ENCODE measurements around the gene SMAD1.

SMAD1 gene

DNA sequence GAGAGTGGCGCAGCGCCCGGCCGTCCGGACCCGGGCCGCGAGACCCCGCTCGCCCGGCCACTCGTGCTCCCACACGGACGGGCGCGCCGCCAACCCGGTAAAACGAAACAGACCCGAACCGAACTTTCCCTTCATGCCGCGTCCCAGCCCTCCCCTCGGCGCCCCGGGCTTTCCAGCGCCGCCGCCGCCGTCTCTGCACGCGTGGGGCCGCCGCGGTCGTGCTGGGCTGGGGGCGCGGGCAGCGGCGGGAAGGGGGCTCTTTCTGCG lies 222 bp downstream of the SMAD1 start:
- H3K4me3 ChIP-seq (ENCODE audit: low read depth, low read length), result peak overlapping the region; percentile 74
- no peak for DNase-seq (ENCODE audit: low read depth)
- TF ChIP-seq, protein P1, sequence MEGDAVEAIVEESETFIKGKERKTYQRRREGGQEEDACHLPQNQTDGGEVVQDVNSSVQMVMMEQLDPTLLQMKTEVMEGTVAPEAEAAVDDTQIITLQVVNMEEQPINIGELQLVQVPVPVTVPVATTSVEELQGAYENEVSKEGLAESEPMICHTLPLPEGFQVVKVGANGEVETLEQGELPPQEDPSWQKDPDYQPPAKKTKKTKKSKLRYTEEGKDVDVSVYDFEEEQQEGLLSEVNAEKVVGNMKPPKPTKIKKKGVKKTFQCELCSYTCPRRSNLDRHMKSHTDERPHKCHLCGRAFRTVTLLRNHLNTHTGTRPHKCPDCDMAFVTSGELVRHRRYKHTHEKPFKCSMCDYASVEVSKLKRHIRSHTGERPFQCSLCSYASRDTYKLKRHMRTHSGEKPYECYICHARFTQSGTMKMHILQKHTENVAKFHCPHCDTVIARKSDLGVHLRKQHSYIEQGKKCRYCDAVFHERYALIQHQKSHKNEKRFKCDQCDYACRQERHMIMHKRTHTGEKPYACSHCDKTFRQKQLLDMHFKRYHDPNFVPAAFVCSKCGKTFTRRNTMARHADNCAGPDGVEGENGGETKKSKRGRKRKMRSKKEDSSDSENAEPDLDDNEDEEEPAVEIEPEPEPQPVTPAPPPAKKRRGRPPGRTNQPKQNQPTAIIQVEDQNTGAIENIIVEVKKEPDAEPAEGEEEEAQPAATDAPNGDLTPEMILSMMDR (conservative IDR thresholded peaks at IDR 0.05; ENCODE audit: low read depth, low read length), result no peak

DNA sequence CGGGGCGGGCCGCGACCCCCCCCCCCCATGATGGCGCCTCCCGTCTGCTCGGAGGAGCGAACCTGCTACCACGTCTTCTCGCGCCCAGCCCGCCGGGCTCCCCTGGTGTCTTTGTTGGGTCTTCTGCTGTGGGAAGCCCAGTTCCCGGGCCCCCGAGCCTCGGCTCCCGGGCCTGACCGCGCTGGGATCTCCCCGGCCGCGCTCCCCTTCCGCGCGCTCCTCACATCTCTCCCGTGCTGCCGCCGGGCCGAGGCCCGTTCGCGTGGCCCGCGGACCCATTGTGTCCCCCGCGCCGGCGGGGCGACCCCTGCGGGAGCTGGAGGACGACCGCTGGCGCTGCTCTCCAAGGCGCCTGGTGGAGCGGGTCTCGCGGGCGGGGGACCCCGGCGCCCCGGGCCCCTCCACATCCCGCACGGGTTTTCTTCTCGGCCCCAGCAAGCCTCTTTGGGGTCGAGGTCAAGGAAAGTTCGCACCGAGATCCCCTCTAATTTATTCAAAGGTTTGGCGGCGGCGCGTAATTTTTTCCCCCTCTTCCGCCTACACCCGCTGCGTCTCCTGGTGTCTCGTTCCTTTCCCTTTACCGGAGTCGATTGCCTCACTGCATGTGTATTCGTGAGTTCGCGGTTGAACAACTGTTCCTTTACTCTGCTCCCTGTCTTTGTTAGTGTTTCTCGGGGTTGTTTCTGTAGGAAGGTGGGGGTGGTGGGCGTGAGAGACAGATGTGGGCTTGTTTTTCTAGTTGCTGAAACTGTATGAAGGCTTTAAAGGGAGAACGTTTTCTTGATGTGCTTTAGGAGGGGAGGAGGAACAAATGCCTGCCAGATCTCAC lies 770 bp downstream of the SMAD1 start:
- DNase-seq (ENCODE audit: low read depth), result peak; percentile 87
- TF ChIP-seq, protein P1 (conservative IDR thresholded peaks at IDR 0.05; ENCODE audit: low read depth, low read length), result no peak

DNA sequence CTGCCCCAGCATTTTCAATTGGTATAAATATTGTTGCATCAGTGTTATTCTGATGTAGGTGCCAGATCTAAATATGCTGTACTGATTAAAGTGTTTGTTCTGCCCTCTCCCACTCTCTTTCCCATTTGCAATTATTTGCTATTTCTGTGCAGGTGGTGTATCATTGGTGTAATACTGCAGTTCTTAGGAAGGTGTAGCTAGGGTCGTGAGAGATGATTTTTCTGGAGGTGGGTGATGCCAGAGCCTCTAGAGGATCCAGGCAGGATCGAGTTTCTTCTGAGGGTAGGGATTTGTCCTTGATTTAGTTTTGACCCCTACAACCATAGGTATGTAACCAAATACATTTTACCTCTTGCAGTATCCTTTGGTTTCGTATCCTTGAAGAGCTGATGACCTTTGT lies 1.9 kb downstream of the SMAD1 start:
- TF ChIP-seq, protein P1 (conservative IDR thresholded peaks at IDR 0.05; ENCODE audit: low read depth, low read length), result no peak
- no peak for DNase-seq (ENCODE audit: low read depth)
- H3K4me3 ChIP-seq (ENCODE audit: low read depth, low read length), result peak overlapping the region; percentile 74

More for the DNA sequence above, 770 bp downstream of the SMAD1 start:
- peak overlapping the region; percentile 74 for H3K4me3 ChIP-seq (ENCODE audit: low read depth, low read length)

- no peak for DNase-seq (ENCODE audit: low read depth)
- TF ChIP-seq, protein P1 (conservative IDR thresholded peaks at IDR 0.05; ENCODE audit: low read depth, low read length), result no peak
Observed at GRCh38 chr4:145484225-145484846, 2.7 kb downstream of the SMAD1 start.

GRCh38 chr4:145485120-145485519 lies 3.5 kb downstream of the SMAD1 start:
- H3K4me3 ChIP-seq (ENCODE audit: low read depth, low read length), result no peak overlapping the region
- DNase-seq (ENCODE audit: low read depth), result no peak
- TF ChIP-seq, protein P1 (conservative IDR thresholded peaks at IDR 0.05; ENCODE audit: low read depth, low read length), result no peak

More at GRCh38 chr4:145484225-145484846, 2.7 kb downstream of the SMAD1 start:
- H3K4me3 ChIP-seq (ENCODE audit: low read depth, low read length), result no peak overlapping the region

DNA sequence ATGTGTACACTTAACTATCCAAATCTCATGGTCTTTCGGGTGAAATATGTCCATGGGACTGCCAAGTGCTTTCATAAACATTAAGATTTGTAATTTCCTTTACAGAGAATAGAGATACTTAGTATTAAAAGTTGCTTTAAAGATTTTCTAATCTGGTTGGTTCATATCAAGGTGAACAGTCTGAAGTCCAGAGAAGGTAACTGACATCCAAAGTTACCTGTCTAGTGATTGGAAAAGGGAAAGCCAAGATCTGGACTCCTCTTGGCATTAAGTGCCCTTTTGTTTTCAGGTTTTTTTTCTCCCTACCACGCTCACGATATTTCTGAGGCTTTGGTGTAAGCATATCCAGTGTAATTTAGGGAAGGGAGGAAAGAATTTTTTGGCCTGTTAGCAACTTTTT lies 5.0 kb downstream of the SMAD1 start:
- no peak overlapping the region for H3K4me3 ChIP-seq (ENCODE audit: low read depth, low read length)
- DNase-seq (ENCODE audit: low read depth), result no peak
- TF ChIP-seq, protein P1 (conservative IDR thresholded peaks at IDR 0.05; ENCODE audit: low read depth, low read length), result no peak

GRCh38 chr4:145487631-145488030 lies 6.0 kb downstream of the SMAD1 start:
- H3K4me3 ChIP-seq (ENCODE audit: low read depth, low read length), result no peak overlapping the region
- no peak for DNase-seq (ENCODE audit: low read depth)
- TF ChIP-seq, protein P1 (conservative IDR thresholded peaks at IDR 0.05; ENCODE audit: low read depth, low read length), result no peak
